Urinary bladder (tissue), 4 donors: ENCODE measurements around the gene STIMATE. TPM values are rescaled to one million over a fixed set of nuclear protein-coding genes. Genes with fewer than 3 reads are reported as not detected.

ENCODE experiments used
- DNase-seq: peaks from one replicate; pipeline ENCODE4 v3.0.0-alpha.2; 2015; ENCODE audit errors: extremely low spot score
- H3K27ac ChIP-seq: one replicate; pipeline ENCODE4 v1.5.1; 2013; ENCODE audit warnings: low read depth, mild to moderate bottlenecking, moderate library complexity
- H3K36me3 ChIP-seq: one replicate; pipeline ENCODE4 v1.6.1; 2013; ENCODE audit warnings: mild to moderate bottlenecking, moderate library complexity; ENCODE audit not compliant: insufficient read depth
- H3K4me1 ChIP-seq: one replicate; pipeline ENCODE4 v1.6.1; 2013; ENCODE audit warnings: mild to moderate bottlenecking, moderate library complexity; ENCODE audit not compliant: insufficient read depth
- H3K4me3 ChIP-seq: one replicate; pipeline ENCODE4 v1.5.1; 2013; ENCODE audit warnings: low read depth, low read length
- WGBS: extraction: QIAGEN DNeasy Blood & Tissue Kit; methylation state at CpG from one replicate; pipeline ENCODE4 v1.1.7; 2013; 5-methylcytosine and 5-hydroxymethylcytosine counted together
- polyA plus RNA-seq: library from polyadenylated mRNA; stranded (reverse); fragments of 200-250 nt; gene quantifications from one replicate; pipeline ENCODE4 v1.2.3, GENCODE V29; 2013
- total RNA-seq: library from RNA; depleted of rRNA; stranded (reverse); fragments of >200 nt; gene quantifications from one replicate; pipeline ENCODE4 v1.2.3, GENCODE V29; 2014
- donor health status: healthy with polysubstance abuse.
- donor health status: healthy.

STIMATE gene
- total RNA-seq (11.8 TPM), polyA plus RNA-seq (17.6 TPM)

GRCh38 chr3:52897130-52898122 is at the start of gene STIMATE:
Gene STIMATE, minus strand, starts transcription at chr3:52897548. Its CDS starts 98 bp downstream, at chr3:52897450.
- no peak for DNase-seq
- under 1% methylated on average over 85 of the region's 85 CpGs for WGBS
- H3K27ac ChIP-seq: no peak within 1 kb of the TSS
- peak within 1 kb of the TSS; percentile 93 for H3K4me3 ChIP-seq
- peaks cover 4% of the 10 kb centered on the region for H3K4me1 ChIP-seq
- no peaks in the 10 kb centered on the region for H3K36me3 ChIP-seq

DNA sequence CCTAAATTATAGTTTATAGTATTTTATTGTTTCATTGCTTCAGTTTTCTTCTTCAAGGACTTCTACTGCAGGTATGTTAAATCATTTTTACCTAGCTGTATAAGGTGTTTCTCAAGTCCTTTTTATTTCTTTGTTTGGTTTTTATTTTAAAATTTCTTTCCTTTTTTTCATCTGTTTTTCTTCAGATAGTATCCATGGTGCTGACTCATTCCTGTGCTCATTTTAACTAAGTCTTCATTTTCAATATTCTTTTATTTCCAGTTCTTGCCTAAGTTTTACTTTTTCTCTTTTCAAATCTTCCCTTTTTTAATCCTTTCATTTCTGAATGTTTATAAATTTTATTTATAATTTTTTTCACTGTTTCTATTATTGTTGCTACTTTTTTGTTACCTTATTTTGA is 42.3 kb upstream of the STIMATE start:
- H3K36me3 ChIP-seq: no peaks in the 10 kb centered on the region
- H3K27ac ChIP-seq: no peak overlapping the region
- no peak for DNase-seq
- no peak overlapping the region for H3K4me3 ChIP-seq
- no peaks in the 10 kb centered on the region for H3K4me1 ChIP-seq

DNA sequence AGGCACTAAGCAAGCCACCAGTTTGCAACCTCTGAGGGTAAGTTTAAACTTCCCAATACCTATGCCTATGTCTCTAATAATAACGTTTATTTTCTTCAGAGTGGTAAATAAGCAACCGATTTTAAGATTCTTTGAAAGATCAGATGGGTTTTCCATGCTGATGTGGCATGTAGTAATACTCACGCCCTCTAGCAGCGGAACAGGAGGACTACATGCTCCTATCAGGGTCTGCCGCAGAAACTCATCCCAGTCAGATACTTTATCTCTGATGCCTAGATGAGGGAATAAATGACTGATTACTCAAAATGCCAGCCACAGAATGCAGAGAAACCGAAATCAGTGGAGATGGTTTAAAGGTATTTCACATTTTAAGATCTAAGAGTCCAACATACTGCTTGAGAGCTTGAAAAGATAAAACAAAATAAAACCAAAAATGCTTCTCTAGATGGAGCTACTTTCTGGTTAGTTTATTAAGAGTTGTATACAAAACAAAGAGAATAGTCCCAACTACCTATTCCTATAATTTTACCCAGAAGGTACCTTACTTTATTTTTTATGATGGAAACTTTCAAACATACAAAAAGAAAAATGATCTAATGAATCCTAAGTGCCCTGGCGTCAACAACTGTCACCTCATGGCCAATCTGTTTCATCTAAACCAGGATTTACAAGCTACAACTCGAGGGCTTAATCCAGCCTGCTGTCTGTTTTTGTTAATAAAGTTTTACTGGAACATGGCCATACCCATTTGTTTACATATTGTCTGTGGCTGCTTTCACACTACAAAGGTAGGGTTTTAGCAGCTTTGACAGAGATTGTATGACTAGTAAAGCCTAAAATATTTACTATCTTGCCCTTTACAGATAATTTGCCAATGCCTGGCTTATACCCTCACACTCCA is 37.5 kb upstream of the STIMATE start:
- Histone ChIP-seq H3K27ac (no peak overlapping the region), H3K4me1 (no peaks in the 10 kb centered on the region), H3K4me3 (no peak overlapping the region), H3K36me3 (no peaks in the 10 kb centered on the region)
- 14% methylated on average over 8 of the region's 8 CpGs for WGBS
- DNase-seq: peak; percentile 13

DNA sequence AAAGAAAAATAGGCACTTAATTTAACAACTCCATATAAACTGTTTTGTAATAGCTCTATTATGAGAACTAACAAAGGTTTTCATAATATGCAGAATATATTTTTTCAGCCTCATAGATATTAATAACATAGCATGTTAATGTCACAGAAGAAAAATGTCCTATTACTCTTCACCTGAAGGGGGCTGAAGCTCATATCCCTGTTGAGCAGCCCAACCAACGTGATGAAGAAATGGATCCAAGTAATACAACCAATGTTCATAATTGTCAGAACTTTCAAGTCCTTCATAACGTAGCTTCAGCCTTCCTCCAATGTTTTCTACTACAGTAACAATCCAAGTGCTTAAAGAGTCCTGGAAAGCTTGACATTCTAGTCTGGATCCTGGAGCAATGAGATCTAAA is 34.5 kb upstream of the STIMATE start:
- no peak for DNase-seq
- no peak overlapping the region for H3K27ac ChIP-seq
- H3K36me3 ChIP-seq: no peaks in the 10 kb centered on the region
- no peak overlapping the region for H3K4me3 ChIP-seq
- 86% methylated on average over 2 of the region's 2 CpGs for WGBS
- no peaks in the 10 kb centered on the region for H3K4me1 ChIP-seq

DNA sequence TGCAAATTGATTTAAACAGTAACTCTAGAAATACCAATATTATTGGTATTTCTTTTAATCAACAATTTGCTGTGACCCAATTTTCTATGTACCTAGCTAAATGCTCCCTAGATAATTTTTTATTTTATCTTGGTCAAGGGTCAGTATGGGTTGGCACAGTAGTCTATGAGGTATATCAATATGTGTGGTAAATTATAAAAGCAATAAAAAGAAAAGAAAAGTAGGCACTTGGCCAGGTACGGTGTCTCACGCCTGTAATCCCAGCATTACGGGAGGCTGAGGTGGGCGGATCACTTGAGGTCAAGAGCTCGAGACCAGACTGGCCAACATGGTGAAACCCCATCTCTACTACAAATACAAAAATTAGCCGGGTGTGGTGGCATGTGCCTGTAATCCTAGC is 34.0 kb upstream of the STIMATE start:
- H3K27ac ChIP-seq: no peak overlapping the region
- 82% methylated on average over 6 of the region's 6 CpGs for WGBS
- DNase-seq: no peak
- no peaks in the 10 kb centered on the region for H3K36me3 ChIP-seq
- H3K4me1 ChIP-seq: no peaks in the 10 kb centered on the region
- no peak overlapping the region for H3K4me3 ChIP-seq

DNA sequence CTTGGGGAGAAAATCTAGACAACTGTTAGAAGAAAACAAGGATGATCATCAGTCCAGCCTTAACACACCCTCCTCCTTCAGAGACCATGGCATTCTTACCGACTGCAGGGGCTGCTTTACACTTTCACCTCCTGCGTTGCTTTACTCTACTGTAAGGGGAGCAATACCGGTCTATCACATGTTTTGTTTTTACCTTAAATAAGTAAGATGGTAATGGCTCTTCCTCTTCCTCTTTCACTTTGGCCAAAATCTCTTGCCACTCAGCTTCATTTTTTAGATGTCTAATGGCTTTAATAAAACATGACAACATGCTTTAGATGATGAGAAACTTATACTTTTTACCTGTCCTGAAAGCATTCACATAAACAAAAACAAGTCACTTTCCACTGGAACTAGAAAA is 33.4 kb upstream of the STIMATE start:
- Histone ChIP-seq H3K4me3 (no peak overlapping the region), H3K4me1 (no peaks in the 10 kb centered on the region), H3K27ac (no peak overlapping the region), H3K36me3 (peaks cover 2% of the 10 kb centered on the region)
- DNase-seq: no peak
- 88% methylated on average over 3 of the region's 3 CpGs for WGBS

DNA sequence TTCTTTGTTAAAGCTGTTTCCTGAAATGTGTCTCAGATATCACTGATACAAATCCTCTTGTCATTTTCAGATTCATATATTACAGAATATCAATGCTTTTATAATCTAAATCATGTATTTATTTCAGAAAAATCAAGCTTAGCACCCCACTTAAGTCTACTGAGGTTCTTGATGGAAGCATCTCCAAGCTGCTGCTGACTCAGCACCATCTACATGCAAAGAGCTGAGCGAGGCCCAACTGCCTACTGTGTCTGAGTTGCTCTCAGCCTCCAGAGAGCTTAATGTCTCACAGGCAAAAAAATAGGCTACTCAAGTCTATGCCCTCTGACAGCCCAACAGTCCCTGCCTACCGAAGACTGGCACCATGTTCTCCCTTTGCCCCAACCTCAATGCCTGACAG is 29.2 kb upstream of the STIMATE start:
- no peak for DNase-seq
- peaks cover 2% of the 10 kb centered on the region for H3K36me3 ChIP-seq
- WGBS: 90% methylated on average over 2 of the region's 2 CpGs
- H3K4me1 ChIP-seq: no peaks in the 10 kb centered on the region
- no peak overlapping the region for H3K27ac ChIP-seq
- no peak overlapping the region for H3K4me3 ChIP-seq

- peaks cover 2% of the 10 kb centered on the region for H3K36me3 ChIP-seq
- DNase-seq: no peak
- H3K4me1 ChIP-seq: no peaks in the 10 kb centered on the region
- H3K4me3 ChIP-seq: no peak overlapping the region
- no peak overlapping the region for H3K27ac ChIP-seq
- 58% methylated on average over 6 of the region's 6 CpGs for WGBS
Observed at GRCh38 chr3:52925405-52926313, 28.3 kb upstream of the STIMATE start.

- Histone ChIP-seq H3K4me3 (no peak overlapping the region), H3K27ac (no peak overlapping the region), H3K4me1 (no peaks in the 10 kb centered on the region), H3K36me3 (peaks cover 2% of the 10 kb centered on the region)
- WGBS: 95% methylated on average over 2 of the region's 2 CpGs
- no peak for DNase-seq
Observed at GRCh38 chr3:52923963-52924362, 26.6 kb upstream of the STIMATE start.

DNA sequence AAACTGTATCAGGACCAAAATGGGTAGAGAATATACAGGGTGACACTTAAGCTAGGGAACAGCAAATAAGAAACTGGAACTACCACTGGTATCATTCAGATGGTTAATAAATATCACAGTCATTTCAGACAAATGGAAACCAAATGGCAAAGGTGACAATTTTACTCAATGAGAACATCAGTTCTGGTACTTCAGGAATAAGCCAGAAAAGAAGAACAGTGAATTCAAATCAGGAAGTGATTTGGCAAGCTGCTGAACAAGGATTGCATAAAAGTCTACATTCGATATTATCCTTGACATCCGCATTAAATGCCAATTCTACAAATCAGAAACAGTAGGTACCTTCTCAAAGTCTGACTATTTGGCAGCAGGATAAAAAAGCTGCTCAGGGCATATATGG is 23.5 kb upstream of the STIMATE start:
- H3K27ac ChIP-seq: no peak overlapping the region
- DNase-seq: no peak
- no peaks in the 10 kb centered on the region for H3K4me1 ChIP-seq
- 87% methylated on average over 2 of the region's 2 CpGs for WGBS
- H3K4me3 ChIP-seq: no peak overlapping the region
- peaks cover 2% of the 10 kb centered on the region for H3K36me3 ChIP-seq

GRCh38 chr3:52917044-52917443 is 19.7 kb upstream of the STIMATE start:
- Histone ChIP-seq H3K4me1 (no peaks in the 10 kb centered on the region), H3K4me3 (no peak overlapping the region), H3K36me3 (peaks cover 2% of the 10 kb centered on the region), H3K27ac (no peak overlapping the region)
- DNase-seq: no peak
- 65% methylated on average over 3 of the region's 3 CpGs for WGBS

GRCh38 chr3:52915294-52915693 is 17.9 kb upstream of the STIMATE start:
- WGBS: 89% methylated on average over 6 of the region's 6 CpGs
- no peaks in the 10 kb centered on the region for H3K4me1 ChIP-seq
- no peak for DNase-seq
- H3K4me3 ChIP-seq: no peak overlapping the region
- peaks cover 2% of the 10 kb centered on the region for H3K36me3 ChIP-seq
- no peak overlapping the region for H3K27ac ChIP-seq
